SHP77 (cell line): ENCODE results near the gene MFAP3L.
"Not testable (repeated sequence)": the region's sequence is repeated elsewhere in the genome, so short reads cannot be mapped to it uniquely, and the experiment has no call there.

Experiments used
- DNase-seq, 2 experiments: peaks; one replicate each; lab custom pipeline; 2025; lab: John Stamatoyannopoulos, UW

MFAP3L gene

GRCh38 chr4:170026253-170027021 lies at the start of gene MFAP3L:
MFAP3L (minus strand) TSS chr4:170026395; CDS start chr4:170005877, 20,518 bp downstream.
- peak; percentile 79 to 85 for DNase-seq

DNA sequence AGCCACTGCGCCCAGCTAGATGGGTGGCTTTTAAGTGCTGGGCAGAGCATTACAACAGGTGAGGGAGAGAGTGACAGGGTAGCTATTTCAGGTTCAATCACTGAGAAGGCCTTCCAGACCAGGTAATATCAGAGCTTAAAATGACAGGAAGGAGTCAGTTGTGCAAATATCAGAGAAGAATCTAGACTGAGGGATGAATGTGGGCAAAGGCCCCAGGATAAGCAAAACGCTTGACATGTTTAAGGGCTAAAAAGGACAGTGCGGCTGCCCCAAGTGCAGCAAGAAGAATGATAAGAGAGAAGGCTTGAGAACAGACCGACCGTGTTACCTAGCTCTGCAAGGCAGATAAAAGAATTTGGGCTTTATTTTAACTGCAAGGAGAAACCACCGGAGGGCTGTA lies 45.0 kb upstream of the MFAP3L start:
- no peak for DNase-seq

- no peak for DNase-seq
These were observed 42.4 kb upstream of the MFAP3L start for GRCh38 chr4:170068438-170069128.

DNA sequence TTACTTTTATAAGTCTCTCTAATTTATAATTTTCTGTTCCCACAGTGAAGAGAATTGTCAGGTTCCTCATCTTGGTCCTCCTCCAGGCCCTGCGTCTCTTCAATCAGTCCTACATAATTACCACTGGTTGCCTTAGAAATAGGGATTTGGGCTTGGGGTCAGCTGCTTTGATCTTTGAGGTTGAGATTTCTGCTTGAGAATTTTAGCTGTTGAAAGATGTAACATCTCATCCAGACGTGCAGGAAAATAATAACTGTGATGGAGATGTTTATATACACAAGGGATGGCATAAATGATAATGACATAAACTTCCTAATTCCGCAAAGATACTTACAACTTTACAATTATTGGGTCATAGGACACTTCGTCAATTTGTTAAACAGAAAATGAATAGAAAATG lies 33.2 kb upstream of the MFAP3L start:
- no peak for DNase-seq

DNA sequence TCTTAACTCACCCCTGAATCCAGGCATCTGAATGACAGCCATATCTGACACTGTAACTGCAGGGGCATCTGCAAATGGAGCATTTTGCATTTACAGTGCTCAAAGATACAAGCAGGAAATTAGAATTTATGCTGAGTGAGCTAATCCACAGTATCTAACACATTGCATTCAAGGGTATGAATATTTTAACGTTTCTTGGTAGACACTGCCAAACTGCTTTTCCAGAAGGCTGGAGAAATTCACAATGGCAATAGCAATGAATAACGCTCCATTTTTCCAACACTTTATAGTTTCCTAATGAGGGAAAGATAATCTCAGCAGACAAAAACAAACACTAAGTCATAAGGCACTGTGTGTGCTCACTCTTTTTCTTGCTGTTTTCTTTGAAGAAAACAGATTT lies 32.6 kb upstream of the MFAP3L start:
- DNase-seq = no peak

- DNase-seq = no peak
These were observed 31.7 kb upstream of the MFAP3L start for GRCh38 chr4:170057866-170058265.

DNA sequence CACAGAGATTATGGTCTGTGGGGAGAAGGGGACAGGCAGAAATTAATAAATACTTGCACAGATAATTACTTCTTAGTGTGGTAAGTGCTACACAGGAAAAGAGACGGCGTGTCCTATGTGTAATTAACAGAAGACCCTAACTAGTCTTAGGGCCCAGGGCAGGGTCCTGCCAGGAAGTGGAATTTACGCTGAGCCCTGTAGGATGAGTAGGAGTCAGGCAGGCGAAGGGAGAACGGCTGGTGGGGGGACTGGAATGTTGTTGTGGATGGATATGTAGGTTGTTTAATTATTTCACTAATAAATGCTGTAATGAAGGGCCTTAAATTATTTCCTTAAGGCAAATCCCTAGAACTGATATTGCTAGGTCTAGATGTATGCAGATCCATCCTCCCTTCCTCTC lies 26.7 kb upstream of the MFAP3L start:
- DNase-seq = no peak

DNA sequence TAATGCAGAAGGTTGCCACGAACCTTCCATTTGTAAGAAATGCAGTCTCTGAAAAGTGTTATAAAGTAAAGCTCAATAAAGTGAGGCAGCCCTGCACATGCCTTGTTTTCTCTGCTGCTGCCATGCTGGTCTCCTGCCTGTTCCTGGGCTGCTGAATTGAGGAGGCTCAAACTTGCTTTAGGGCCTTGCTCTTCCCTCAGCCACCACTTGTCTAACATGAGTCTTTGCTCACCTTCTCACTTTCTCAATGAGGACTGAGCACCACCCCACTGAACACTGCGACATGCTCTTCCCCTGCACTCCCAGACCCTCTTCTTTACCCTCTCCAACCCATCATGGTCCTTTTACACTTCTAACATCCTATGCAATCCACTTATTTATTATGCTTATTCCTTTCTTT lies 25.2 kb upstream of the MFAP3L start:
- no peak for DNase-seq

- DNase-seq = no peak
These were observed 23.6 kb upstream of the MFAP3L start for GRCh38 chr4:170049766-170050165.

- DNase-seq = peak; percentile 21 to 57
These were observed 21.7 kb upstream of the MFAP3L start for GRCh38 chr4:170047771-170048354.

DNA sequence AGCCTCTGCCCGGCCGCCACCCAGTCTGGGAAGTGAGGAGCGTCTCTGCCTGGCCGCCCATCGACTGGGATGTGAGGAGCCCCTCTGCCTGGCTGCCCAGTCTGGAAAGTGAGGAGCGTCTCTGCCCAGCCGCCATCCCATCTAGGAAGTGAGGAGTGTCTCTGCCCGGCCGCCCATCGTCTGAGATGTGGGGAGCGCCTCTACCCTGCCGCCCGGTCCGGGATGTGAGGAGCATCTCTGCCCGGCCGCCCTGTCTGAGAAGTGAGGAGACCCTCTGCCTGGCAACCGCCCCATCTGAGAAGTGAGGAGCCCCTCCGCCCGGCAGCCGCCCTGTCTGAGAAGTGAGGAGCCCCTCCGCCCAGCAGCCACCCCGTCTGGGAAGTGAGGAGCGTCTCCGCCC lies 20.0 kb upstream of the MFAP3L start:
- not testable (repeated sequence) for DNase-seq

DNA sequence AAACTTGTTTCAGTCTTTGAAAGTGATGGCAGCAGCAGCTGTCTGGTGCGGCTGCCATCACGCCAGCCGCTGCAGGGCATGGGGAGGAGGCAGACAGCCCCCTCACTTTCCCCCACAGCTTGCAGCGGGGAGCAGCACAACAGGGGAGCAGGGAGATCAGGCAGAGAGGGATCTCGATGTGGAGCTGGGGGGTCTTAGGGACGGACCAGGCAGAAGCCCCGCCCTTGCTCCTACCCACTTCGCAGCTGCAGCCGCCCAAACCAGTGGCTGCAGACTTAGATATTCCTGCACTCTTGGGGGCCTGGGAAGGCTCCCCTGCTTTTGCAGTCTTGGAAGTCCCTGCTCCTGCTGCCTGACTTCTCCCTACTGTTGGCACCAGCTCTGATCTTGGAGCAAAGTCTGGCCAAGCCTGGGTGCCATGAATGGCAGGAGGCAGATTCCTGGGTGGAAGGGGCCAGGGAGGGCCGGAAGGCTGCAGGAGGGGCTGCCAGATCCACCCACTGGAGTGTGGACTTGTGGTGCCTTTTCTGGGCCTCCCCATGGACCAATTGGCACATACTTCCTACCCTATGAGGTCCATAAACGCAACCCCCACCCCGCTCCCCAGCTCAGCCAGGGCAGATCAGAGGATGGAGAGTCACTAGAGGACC lies 14.0 kb upstream of the MFAP3L start:
- no peak for DNase-seq

- no peak for DNase-seq
These were observed 12.6 kb upstream of the MFAP3L start for GRCh38 chr4:170038769-170039168.

GRCh38 chr4:170038232-170038631 lies 12.0 kb upstream of the MFAP3L start:
- no peak for DNase-seq

GRCh38 chr4:170037481-170037880 lies 11.3 kb upstream of the MFAP3L start:
- DNase-seq = no peak

- DNase-seq = no peak
These were observed 9.7 kb upstream of the MFAP3L start for GRCh38 chr4:170035845-170036244.

- DNase-seq = no peak
These were observed 9.0 kb upstream of the MFAP3L start for GRCh38 chr4:170035231-170035630.

DNA sequence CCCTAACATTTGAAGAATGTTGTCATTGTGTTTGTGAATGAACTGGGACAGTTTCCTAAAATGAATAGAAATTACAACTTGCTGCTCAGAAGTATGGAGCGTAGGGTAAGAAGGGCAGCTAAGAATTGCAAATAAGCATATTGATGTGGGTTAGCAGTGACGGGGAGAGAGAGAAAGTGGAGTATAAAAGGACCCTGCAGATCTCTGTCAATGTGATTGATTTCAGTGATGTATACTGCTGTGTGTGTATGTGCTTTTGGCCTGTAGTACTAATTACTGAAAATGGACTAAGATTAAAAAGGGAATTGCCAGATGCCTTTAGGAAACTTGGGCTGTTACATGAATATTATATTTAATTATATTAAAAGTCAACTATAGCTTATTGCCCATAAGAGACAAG lies 7.8 kb upstream of the MFAP3L start:
- no peak for DNase-seq

DNA sequence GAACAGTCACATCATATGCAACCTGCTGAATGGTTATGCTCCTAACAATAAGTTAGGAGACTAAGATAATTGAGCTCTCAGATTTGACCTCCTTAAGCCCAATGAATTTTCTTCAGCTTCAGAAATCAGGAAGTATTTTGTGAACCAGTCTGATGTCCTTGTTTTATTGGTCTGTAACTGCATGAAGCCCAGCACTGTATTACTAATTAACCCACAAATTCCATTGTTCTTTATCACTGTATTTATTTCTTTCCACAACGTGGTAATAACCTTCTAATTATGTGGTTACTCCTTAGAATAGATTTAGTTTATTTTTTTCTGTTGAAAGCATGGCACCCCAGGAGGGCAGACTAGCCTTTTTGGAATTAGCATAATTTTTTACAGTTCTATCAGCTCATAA lies 3.9 kb upstream of the MFAP3L start:
- DNase-seq = no peak

GRCh38 chr4:170027181-170027829 lies 1.1 kb upstream of the MFAP3L start:
- peak; percentile 77 to 90 for DNase-seq

DNA sequence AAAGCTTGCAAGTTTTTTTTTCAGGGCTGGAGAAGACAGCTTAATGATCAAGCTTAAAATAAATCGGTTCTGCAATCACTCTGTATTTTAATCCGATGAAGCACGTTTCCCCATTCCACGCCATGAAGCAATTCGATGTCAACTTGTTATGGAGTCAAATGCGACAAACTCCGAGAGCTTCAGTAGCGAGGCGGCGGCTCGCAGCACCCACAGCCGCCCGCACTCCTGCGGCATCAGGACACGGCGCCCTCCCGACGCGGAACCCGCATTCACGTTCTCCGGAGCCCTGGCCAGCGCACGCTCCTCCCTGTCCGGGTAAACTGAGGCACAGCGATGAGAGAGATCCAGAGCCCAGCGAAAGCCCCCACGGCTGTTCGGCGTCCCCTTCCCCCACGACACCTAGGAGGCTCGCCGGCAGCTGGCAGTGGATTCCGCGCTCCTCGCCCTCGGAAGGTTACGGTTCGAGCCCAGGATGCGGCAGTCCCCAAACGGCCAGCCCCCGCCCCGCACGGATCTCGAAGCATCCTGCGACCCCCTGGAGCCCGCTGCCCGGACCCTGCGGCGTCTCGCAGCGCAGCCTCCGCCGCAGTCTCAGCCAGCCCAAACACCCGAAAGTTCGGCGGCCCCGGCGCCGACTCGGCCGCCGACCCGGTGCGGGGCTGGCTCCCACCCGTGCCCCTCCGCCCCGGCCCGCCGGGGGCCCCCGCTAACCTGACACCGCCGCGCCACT lies 507 bp downstream of the MFAP3L start:
- no peak for DNase-seq
